Esophagus squamous epithelium (tissue), 4 donors: ENCODE results near the gene MRC1.

Experiments
- POLR2A ChIP-seq, 4 donors: fragments of 450-650 bp; IDR thresholded peaks; one replicate each; pipeline ENCODE4 v1.6.1; 2017; ENCODE audit warnings: antibody characterized with exemption in 4 of 4, mild to moderate bottlenecking in 4 of 4, moderate library complexity in 3 of 4
- TF ChIP-seq, protein P1 (sequence below), 6 experiments: fragments of 450-650 bp in 4 of 6; fragments of 200-600 bp in 2 of 6; sonication (generic) in 2 of 6; IDR thresholded peaks; one replicate each; pipeline ENCODE4 v1.5.1; 2016 to 2019; ENCODE audit warnings: antibody characterized with exemption in 6 of 6, mild to moderate bottlenecking in 4 of 6, moderate library complexity in 4 of 6

DNA sequence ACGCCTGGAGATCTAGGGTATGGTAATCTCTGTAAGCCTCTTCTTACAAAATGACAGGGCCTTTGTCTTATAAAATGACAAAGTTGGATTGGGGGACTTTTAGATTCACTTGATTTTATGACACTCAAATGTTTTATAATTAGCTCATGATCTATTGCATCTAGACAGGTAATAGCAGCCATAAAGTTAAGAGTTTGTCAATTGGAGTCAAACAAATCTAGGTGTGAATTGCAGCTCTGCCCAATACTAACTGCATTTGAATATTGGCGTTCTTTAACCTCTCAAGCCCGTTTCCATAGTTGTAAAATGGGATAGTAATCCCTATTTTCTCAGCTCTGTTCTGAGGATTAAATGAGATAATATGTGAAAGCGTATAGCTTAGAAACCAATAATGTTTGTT lies 14.1 kb upstream of the MRC1 start:
- TF ChIP-seq, protein P1, sequence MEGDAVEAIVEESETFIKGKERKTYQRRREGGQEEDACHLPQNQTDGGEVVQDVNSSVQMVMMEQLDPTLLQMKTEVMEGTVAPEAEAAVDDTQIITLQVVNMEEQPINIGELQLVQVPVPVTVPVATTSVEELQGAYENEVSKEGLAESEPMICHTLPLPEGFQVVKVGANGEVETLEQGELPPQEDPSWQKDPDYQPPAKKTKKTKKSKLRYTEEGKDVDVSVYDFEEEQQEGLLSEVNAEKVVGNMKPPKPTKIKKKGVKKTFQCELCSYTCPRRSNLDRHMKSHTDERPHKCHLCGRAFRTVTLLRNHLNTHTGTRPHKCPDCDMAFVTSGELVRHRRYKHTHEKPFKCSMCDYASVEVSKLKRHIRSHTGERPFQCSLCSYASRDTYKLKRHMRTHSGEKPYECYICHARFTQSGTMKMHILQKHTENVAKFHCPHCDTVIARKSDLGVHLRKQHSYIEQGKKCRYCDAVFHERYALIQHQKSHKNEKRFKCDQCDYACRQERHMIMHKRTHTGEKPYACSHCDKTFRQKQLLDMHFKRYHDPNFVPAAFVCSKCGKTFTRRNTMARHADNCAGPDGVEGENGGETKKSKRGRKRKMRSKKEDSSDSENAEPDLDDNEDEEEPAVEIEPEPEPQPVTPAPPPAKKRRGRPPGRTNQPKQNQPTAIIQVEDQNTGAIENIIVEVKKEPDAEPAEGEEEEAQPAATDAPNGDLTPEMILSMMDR (IDR thresholded peaks at IDR 0.05): no peak
- TF ChIP-seq POLR2A (IDR thresholded peaks at IDR 0.05): no peak
